GM18517 (cell line): ENCODE results near the gene PRPF18.

ENCODE experiments used
- ATAC-seq: cut with Tn5 transposase; IDR thresholded peaks from one replicate; pipeline ENCODE4 v1.9.1; 2021; ENCODE audit warnings: mild to moderate bottlenecking, moderate library complexity; ENCODE audit not compliant: unreplicated experiment

PRPF18 gene

DNA sequence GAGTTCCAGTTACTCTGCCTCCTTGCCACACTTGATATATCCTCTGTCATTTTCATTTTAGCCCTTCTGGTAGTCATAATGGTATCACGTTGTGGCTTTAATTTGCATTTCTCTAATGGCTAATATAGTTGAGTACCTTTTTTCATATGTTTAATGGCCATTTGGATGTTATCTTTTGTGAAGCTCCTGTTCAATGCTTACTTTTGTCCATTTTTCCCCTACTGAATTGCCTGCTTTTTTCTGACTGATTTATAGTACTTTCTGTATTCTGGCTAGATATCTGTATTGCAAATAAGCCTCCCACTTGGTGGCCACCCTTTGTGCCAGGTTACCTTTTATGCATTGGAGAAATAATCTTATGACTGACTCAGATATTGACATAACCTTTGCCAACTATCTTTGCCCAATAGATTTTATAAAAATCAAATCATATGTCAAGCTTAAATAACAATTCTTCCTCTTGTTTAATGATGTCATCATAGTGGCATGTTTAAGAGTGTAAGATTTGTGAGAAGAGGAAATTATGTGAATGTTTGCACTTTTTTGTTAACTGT is 50.6 kb downstream of the PRPF18 start:
- no peak for ATAC-seq

DNA sequence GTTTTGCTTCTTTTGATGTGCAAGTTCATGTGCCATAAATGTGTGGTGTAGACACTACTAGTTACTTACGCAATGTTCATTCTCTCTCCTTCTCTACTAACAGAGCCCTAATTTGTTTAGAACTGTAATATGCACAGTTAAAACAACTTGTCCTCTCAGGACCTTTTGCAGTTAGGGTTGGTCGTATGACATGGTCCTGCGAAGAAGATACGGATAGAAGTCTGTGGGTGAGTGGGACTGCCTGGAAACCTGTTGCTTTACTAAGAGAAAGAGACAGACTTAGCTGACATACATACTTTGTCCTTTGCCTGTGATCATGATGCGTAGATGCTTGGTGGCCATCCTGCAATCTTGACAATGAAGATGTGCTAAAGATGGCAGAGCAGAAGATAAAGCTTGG is 51.1 kb downstream of the PRPF18 start:
- ATAC-seq, result no peak

DNA sequence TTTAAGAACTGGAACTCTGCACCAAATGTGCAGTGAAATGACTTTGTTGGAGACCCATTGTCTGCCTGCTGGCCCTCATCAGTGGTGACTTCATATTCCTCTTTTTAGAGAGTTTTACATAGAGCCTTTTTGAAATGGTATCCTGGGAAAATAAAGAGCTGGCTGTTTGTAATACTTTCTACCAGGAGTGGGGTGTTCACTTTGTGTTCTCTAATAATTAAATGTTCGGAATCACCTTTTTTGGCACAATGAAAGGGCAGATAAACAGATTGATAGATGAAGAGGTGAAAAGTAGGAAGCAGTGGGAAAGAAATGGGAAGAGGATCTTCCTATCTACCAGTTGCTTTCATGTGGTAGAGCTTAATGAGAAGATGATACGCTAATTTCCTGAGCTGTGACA is 55.5 kb downstream of the PRPF18 start:
- no peak for ATAC-seq

DNA sequence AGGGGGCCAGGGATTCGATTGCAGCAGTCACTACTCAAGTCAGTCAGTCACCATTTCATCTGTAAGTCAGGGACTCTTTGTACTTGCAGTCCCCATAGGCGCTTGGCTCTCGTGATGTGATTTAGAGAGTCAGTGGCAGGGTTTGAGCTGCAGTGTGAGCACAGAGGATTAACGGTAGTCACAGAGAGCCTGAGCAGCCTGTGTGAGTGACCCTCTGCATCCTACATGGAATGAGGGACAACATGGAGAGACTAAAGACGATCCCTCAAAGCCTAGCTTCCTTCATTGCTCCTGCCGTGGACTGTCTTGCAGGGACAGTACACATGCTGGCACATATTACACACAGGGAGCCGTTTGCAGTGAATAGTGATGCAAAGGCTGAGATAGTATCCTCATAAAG is 56.3 kb downstream of the PRPF18 start:
- ATAC-seq, result no peak

DNA sequence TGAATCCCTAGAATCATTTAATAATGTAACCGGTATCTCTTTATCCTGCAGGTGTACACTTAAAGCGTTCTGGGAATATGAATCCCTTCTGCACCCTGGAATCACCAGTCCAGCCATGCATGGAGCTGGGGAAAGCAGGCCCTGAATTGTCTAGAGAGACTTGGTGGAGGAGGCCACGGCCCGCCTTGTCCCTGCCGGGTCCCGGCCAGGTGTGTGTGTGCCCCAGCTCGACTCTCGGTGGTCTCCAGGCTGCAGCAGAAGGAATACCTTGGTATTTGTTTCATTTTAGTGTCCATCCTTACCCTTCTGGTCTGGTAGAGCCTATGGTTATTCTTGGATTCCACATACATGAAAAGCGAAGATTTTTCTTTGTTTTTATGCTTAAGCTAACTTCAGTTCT is 58.1 kb downstream of the PRPF18 start:
- ATAC-seq, result no peak

DNA sequence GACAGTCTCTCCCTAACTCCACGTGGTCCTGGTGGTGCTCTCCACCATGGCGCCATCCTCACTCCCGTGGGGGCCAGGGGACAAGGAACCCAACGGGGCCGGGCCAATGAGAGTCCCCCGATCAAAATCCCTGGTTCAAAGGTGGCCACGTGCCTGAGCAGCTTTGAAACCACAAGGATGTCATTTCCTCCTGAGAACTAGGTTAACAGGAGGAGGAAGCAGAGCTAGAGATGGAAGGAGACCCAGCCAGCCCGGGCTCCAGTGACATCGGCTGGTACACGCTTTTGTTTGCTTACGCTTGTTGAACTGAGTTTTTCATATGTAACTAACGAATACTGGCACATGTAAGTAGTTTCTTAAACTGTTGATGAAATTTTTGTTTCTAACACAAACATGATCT is 61.7 kb downstream of the PRPF18 start:
- ATAC-seq, result no peak

DNA sequence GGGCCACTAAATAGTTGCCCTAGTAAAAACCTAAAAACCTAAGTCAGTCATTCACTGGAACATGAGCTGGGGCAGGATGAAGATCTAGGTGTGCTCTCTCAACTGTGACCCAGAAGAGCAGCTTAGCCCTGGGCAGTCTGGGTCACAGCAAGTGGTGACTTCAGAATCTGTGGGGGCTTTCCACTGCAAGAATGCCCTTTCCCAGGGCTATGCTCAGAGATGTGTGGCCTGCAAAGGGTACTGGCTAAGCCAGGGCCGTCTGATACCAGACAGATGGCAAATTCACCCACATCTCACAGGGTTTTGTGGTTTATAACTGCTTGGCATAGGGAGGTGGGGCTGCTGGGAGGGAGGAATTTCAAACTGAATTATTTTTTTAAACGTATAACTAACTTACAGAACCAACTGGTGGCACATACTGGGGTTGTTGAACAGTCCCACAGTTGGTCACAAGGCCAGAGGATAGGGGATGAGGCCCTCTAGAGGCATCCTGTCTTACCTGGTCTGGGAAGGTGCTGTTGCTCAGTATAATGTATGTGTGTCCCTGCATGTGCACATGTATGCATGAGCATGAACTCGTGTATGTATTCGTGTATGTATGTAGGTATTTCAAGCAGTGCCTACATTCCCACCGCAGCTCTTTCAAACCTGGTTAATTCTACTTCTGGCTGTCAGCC is 63.2 kb downstream of the PRPF18 start:
- no peak for ATAC-seq

DNA sequence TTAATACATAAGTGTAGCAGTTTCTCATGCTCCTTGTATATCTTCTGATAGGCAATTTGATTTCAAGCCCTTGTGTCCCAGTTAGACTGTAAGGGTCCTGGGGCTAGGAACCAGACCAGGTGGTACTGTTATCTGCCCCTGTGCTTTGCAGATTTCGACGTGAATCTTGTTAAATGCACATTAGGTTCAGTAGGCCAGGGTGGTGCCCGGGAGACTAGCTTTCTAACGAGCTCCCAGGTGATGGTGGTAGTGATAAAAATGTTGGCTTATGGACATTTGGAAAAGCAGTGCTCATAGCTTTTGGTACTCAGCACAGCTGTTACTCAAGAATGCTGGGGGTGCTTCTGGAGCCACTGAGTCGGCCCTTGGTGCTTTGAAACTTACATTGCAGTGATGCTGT is 64.2 kb downstream of the PRPF18 start:
- no peak for ATAC-seq

DNA sequence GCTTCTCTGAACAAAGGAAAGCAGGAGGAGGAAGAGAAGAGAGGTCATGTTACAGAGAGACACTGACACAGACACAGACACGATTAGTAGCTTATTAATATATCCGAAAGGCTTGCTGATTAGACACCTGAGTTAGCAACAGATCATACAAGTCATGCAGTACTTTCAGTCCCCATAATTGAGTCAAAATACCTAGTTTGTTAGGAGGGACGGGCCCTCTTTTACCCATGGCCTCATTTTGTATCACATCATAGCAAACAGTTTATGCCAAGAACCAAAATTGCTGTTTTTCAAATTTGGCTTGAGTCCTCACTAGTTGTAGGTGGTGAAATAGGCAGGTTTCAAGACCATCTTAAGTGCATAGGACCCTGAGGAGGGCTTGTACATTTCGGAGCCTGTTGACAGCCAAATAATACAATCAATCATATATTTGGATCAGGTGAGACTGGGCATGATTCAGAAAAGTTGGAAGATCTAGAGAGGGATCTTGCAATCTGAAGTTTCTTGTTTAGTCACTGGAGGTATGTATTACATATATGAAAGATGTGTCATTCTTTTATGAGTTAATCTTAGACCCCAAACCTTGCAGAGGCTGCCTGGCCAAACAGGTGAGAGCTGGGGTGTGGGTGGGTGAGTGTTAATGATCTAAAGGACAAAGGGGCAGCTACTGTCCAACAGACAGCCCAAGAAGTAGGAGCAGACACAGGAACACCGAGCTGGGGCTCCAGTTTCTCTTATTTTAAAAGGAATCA is 65.4 kb downstream of the PRPF18 start:
- no peak for ATAC-seq

DNA sequence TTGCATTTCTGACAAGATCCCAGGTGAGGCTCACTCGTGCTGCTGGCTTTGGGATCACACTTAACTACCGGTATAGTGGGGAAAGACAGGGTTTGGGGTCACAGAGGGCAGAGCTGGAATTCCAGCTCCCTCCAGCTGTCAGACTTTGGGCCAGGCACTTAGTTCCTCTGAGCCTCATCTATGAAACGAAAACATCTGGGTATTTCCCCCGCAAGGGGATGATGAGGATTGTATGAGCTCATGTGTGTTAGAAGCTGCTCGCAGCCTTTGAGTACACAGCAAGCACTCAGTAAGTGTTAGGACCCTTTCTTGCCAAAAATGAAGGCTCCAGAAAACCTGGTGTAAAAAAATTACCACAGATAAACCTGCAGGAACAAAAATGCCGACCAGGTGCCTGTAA is 66.1 kb downstream of the PRPF18 start:
- ATAC-seq, result no peak

DNA sequence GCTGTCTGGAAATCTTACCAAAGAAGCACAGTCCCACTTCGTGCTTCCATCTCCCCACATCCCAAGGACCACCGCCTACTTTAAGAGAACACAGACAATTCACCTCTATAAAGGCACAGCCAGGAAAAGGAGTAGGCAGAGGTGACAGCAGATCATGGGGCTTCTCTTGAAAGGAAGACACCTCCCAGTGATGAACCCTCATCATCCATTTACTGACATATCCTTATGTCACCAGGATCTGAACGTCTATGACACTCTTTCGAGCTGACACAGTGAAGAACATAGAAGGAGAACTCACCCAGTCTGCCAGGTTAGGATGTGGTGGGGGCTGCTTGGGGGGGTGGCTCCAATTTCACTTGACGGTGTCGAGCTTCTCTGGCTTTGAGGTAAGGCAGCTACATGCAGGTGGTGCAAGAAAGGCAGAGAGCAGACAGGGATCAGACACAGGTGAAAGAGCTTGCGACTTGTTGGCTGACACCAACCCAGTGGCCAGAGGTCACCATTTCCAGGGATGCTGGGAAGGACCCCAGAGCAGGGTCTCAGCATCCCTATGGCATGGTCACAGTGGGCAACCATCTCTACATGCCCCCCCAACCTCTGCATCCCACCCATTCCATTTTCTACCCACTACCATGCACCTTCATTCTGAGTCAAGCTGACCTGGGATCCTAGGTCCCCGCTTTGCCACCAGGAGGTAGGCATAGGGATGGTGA is 67.5 kb downstream of the PRPF18 start:
- ATAC-seq, result no peak

DNA sequence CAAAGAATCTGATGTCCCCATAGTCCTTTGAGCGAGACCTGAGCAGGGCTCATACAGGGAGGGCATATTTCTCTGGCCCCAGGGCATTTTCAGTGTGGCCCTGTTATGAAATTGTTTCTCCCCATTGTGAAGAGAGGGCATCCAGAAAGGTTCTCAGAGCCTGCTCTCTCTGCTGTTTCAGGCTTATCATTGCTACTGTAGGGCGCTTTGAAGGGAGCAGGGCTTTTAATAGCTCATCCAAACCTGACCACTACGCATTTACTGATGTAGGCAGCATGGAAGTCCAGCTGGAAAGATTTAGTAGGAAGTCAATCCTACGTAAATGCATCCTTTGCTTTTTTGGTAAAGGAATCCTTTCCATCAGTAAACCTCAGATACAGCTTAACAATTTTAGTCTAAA is 68.1 kb downstream of the PRPF18 start:
- no peak for ATAC-seq

DNA sequence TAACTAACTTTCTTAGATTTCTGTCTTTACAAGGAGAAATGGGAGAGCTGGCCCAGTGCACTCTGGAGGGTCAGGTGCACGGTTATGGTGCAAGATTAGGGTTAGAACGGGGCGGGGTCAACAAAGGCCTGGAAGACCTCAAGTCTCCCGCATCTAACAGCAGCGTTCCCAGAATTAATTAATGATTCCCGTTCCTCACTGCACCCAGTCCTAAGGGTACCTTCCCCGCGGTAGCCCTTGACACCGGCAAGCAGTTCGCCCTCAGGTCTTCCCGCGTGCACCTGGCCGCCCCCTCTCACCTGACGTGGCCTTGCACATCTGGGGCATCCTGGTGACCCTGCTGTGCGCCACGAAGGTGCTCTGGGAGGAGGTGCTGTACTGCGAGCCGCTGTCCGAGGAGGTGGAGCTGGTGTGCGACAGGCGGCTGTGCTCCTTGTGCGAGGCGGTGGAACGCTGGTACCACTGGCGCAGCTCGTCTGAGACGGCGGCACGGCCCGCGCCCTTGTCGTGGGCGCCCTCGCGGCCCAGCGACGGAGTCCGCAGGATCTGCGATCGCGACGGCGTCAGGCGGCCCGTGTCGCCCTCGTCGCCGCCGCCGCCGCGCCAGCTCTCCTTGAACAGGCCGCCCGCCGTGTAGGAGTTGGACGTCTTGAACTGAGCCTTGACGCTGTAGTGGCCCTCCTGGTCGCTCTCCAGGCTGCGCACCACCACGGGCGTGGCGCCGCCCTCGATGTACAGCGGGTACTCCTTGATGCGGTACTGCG is 69.8 kb downstream of the PRPF18 start:
- ATAC-seq, result no peak

DNA sequence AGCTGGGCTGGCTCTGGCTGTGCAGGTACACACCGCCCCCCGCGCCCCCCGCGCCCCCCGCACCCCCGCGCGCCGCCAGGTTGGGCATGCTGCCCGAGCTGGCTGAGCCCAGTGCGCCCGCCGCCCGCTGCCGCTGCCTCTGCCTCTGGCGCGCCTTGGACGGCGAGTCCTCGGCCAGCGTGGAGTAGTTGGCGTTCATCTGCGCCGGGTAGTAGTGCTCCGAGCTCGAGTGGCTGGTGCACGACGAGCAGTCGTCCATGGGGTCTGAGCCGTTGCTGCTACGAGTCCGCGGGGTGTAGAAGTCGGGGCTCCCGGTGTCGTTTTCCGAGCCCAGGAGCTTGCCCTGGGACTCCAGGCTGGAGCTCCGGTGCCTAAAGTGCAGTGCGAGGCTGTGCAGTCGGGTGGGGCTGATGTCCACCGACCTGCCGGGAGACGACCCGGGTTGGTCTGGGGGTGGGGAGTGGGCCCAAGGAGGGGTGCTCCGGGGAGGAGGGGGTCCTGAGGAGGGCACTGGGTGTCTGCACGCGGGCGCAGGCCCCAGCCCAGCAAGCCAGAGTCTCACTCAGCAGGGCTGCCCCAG is 70.4 kb downstream of the PRPF18 start:
- no peak for ATAC-seq

DNA sequence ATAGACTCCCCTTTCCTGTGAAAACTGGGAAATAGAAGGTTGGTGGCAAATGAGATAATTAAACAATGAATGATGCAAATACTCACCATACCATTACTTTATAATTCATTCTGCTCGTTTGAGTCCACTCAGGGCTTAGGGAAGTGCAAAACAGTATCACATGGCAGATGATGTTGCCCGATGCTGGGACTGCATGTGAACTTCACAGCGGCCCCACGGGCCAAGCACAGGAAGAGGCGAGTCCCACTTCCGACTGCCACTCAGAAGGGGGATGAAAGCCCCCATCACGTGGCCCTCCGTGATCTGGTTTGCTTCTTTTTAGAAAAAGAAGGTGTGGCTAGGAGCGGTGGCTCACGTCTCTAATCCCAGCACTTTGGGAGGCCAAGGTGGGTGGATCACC is 71.5 kb downstream of the PRPF18 start:
- no peak for ATAC-seq

DNA sequence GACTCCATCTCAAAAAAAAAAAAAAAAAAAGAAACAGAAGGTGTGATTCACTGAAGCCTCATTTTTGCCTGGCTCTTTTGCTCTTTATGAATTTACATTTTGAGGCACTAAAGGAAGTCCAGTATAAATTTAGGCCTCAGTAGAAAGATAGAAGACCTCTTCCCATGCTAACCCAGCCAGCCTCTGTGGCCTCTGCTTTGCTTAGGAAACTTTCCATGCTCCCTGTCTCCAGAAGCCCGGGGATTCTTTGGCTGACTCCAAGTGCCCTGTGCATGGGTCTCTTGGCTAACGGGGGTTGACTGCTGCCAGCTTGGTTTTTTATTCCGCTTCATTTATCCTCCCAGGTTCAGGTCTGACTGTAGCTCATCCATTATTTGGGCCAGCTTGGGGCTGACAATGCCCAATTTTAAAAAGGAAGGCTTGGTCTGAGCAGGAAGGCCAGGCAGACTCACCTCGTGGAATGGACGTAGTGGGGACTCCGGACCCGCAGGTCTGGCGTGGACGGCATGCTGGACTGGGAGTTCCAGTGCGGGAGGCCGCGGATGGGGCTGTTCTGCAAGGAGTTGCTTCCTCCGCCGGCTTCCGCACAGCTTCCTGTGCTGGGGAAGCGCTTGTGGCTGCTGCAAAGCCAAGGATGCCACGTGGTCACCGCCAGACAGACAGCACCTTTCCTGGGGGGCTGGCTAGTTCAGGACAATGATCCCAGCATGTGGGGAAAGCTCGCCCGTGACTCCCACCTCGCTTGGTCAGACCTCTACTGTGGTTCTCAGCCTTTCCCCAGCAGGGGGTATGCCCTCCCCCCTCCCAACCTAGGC is 72.3 kb downstream of the PRPF18 start:
- ATAC-seq, result no peak

DNA sequence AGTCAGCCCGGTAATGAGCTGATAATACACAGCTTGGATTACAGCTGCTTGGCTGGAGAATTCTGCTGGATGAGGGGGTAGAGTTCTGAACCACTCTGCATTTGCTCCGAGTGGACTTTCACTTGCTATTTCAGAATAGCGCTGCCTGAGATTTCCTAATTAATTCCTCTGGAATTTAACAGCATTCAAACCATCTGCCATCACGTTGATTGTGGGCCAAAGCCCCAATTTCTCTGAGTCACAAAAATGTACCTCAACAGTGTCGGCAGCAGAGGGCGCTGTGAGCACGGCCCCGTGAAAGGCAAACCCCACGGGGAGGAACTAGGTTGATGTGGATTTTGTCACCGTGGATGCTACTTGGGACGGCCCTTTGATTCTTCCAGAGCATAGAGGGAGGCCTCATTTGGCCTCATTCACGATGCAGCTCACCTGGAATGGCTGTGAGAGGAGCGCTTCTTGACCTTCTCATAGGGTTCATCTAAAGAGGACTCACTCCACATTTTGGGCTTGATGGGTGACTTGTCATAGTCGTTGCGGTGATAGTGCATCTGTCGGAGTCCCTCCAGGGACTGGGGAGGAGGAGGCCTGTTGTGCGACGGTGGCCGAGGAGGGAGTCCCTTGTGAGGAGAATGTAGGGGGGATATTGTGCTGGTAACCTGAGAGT is 73.3 kb downstream of the PRPF18 start:
- ATAC-seq, result peak; percentile 66

DNA sequence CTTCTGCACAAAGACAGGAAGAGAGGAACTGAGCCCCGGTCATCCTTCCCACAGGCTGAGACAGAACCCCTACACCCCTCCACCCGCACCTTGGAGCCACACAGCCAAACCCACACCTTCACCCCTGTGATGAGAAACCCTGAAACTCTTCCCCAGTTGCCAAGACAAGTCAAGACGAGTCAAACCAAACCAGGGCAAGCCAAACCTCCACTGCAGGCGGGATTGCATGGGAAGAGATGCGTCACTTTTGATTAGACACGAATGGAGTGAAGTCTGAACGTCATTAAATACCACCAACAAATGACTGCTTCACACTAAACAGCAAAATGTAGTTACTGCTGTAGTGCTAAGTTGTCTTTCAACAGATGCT is 73.8 kb downstream of the PRPF18 start:
- no peak for ATAC-seq

DNA sequence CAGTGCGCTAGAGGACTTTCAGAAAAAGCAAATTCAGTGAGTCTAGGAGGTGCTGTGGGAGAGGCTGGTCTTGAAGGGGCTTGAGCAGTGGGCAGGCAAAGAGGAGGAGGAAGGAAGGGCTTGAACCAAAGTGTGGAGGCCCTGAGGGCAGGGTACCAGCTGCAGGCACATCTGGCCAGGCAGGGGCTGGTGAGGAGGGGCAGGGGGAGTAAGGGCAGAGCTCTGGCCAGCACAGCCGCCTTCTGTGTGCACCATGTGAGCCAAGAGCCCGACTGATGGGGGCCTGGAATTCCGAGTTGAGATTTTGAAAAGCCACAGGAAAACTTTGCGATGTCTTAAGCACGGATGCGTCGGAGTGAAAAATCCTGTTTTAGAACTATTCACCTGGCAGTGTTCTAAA is 74.5 kb downstream of the PRPF18 start:
- no peak for ATAC-seq
